IPS-18c (cell line): ENCODE measurements around the gene BICRAL.
"Not testable (repeated sequence)": the region's sequence is repeated elsewhere in the genome, so short reads cannot be mapped to it uniquely, and the experiment has no call there.

Experiments
- H3K4me3 ChIP-seq: 2 replicates; pipeline ENCODE4 v1.7.0; 2013; ENCODE audit warnings: low read depth, mild to moderate bottlenecking, low read length, moderate library complexity; ENCODE audit not compliant: insufficient read depth
- H3K9me3 ChIP-seq: one replicate; pipeline ENCODE4 v1.6.1; 2013; ENCODE audit warnings: mild to moderate bottlenecking, low read length, moderate library complexity; ENCODE audit not compliant: control insufficient read depth, insufficient read depth

The BICRAL gene

GRCh38 chr6:42860036-42860435 lies 78.2 kb downstream of the BICRAL start:
- Histone ChIP-seq H3K9me3 (no peaks in the 10 kb centered on the region), H3K4me3 (no peak overlapping the region)

- H3K4me3 ChIP-seq, result no peak overlapping the region
- no peaks in the 10 kb centered on the region for H3K9me3 ChIP-seq
These were observed 78.6 kb downstream of the BICRAL start for GRCh38 chr6:42860481-42860880.

- H3K9me3 ChIP-seq, result no peaks in the 10 kb centered on the region
These were observed 82.8 kb downstream of the BICRAL start for GRCh38 chr6:42864602-42865001.

GRCh38 chr6:42870145-42870936 lies 88.5 kb downstream of the BICRAL start:
- Histone ChIP-seq H3K4me3 (no peak overlapping the region), H3K9me3 (no peaks in the 10 kb centered on the region)

More at GRCh38 chr6:42864602-42865001, 82.8 kb downstream of the BICRAL start:
- no peak overlapping the region for H3K4me3 ChIP-seq

GRCh38 chr6:42871711-42872110 lies 89.9 kb downstream of the BICRAL start:
- Histone ChIP-seq H3K9me3 (no peaks in the 10 kb centered on the region), H3K4me3 (no peak overlapping the region)

- Histone ChIP-seq H3K9me3 (no peaks in the 10 kb centered on the region), H3K4me3 (no peak overlapping the region)
These were observed 91.5 kb downstream of the BICRAL start for GRCh38 chr6:42873313-42873712.

- Histone ChIP-seq H3K9me3 (no peaks in the 10 kb centered on the region), H3K4me3 (no peak overlapping the region)
These were observed 95.8 kb downstream of the BICRAL start for GRCh38 chr6:42877695-42878094.

- Histone ChIP-seq H3K4me3 (peak within 1 kb of the TSS; percentile 85), H3K9me3 (no peaks in the 10 kb centered on the region)
These were observed 97.8 kb downstream of the BICRAL start, which contains the start of gene RPL7L1 for GRCh38 chr6:42879372-42880239. RPL7L1 (plus strand) TSS chr6:42879616; CDS start chr6:42879911, 295 bp downstream.

- peak overlapping the region; percentile 85 for H3K4me3 ChIP-seq
- not testable (repeated sequence) for H3K9me3 ChIP-seq
These were observed 98.5 kb downstream of the BICRAL start for GRCh38 chr6:42880240-42880817.

GRCh38 chr6:42880871-42881270 lies 99.0 kb downstream of the BICRAL start:
- H3K9me3 ChIP-seq, result not testable (repeated sequence)
- H3K4me3 ChIP-seq, result peak overlapping the region; percentile 85; the same call in 1 of the 2 replicates

- no peaks in the 10 kb centered on the region for H3K9me3 ChIP-seq
- H3K4me3 ChIP-seq, result no peak overlapping the region
These were observed 103.8 kb downstream of the BICRAL start for GRCh38 chr6:42885702-42886101.

GRCh38 chr6:42888201-42888600 lies 106.3 kb downstream of the BICRAL start:
- not testable (repeated sequence) for H3K9me3 ChIP-seq, H3K4me3 ChIP-seq

- Histone ChIP-seq H3K4me3 (peak overlapping the region; percentile 99), H3K9me3 (no peaks in the 10 kb centered on the region)
These were observed 108.0 kb downstream of the BICRAL start for GRCh38 chr6:42889815-42890214.

GRCh38 chr6:42890311-42891198 lies 108.7 kb downstream of the BICRAL start:
- Histone ChIP-seq H3K9me3 (no peaks in the 10 kb centered on the region), H3K4me3 (peak overlapping the region; percentile 99)

- Histone ChIP-seq H3K9me3 (no peaks in the 10 kb centered on the region), H3K4me3 (peak overlapping the region; percentile 99)
These were observed 109.4 kb downstream of the BICRAL start for GRCh38 chr6:42891199-42891722.

GRCh38 chr6:42894041-42894828 lies 112.4 kb downstream of the BICRAL start:
- H3K9me3 ChIP-seq, H3K4me3 ChIP-seq: not testable (repeated sequence)
